GM12878 (cell line): ENCODE results near the gene DKKL1. TPM values are rescaled to one million over a fixed set of nuclear protein-coding genes. Genes with fewer than 3 reads are reported as not detected.
A peak's percentile ranks its signal among the peaks of the same experiment; 100 is the strongest.

Experiments used
- ATAC-seq: fragments of 200-7000 bp; cut with Tn5 transposase; 3 replicates; pipeline ENCODE4 v1.9.1; 2020; ENCODE audit warnings: mild to moderate bottlenecking, moderate library complexity
- BruUV-seq: library from RNA; stranded (reverse); fragments of 400-500 nt; replicated peaks from 2 replicates; lab custom pipeline; 2021; lab: Mats Ljungman, UMichigan
- CTCF ChIA-PET: fragments of 300-600 bp; sonication (Branson Sonifier 250); formaldehyde crosslinking; extraction: SDS; loops from one replicate; lab custom pipeline; 2021; ENCODE audit warnings: inconsistent platforms; lab: Yijun Ruan, JAX
- POLR2A ChIA-PET: fragments of 350-600 bp; formaldehyde crosslinking; extraction: SDS; loops from one replicate; lab custom pipeline; 2021; ENCODE audit warnings: inconsistent platforms; lab: Charles Lee
- RAD21 ChIA-PET: fragments of 300-600 bp; sonication (Branson Sonifier 250); formaldehyde crosslinking; loops from one replicate; lab custom pipeline; 2023; ENCODE audit warnings: antibody characterized with exemption; ENCODE audit not compliant: unreplicated experiment; lab: Charles Lee
- SMC1A ChIA-PET: fragments of 300-600 bp; sonication (Branson Sonifier 250); formaldehyde crosslinking; loops from one replicate; lab custom pipeline; 2023; ENCODE audit not compliant: unreplicated experiment, uncharacterized antibody; lab: Charles Lee
- DNase-seq: peaks from one replicate; pipeline ENCODE4 v3.0.0-alpha.2; 2011; ENCODE audit warnings: low read depth, low spot score
- FAIRE-seq: peaks from 3 replicates; lab custom pipeline; 2011; peaks lifted over from hg19 to GRCh38; lab: Jason Lieb, UNC
- H2AFZ ChIP-seq: 2 replicates; pipeline ENCODE4 v1.6.0; 2011; ENCODE audit warnings: low read depth, low read length, control low read depth; ENCODE audit not compliant: control insufficient read depth
- H3K27ac ChIP-seq: 2 replicates; pipeline ENCODE4 v1.5.1; 2011; ENCODE audit warnings: control low read depth; ENCODE audit not compliant: control insufficient read depth, insufficient read depth
- H3K27me3 ChIP-seq, 2 experiments: replicated peaks in 1 of 2; 2 replicates each; pipeline versions ENCODE4 v1.6.0 to v1.6.1; 2011; ENCODE audit warnings: low read length in 1 of 2; ENCODE audit not compliant: control insufficient read depth in 2 of 2, insufficient read depth in 2 of 2
- H3K36me3 ChIP-seq, 2 experiments: 2 replicates each; pipeline ENCODE4 v1.5.1; 2011; ENCODE audit warnings: low read length in 1 of 2; ENCODE audit not compliant: control insufficient read depth in 2 of 2, insufficient read depth in 2 of 2
- H3K4me1 ChIP-seq: 2 replicates; pipeline ENCODE4 v1.6.1; 2011; ENCODE audit warnings: mild to moderate bottlenecking, low read length, moderate library complexity, mixed read lengths; ENCODE audit not compliant: control insufficient read depth, insufficient read depth
- H3K4me2 ChIP-seq: 2 replicates; pipeline ENCODE4 v1.6.0; 2011; ENCODE audit warnings: control low read depth; ENCODE audit not compliant: control insufficient read depth, insufficient read depth
- H3K4me3 ChIP-seq: fragments of 200-600 bp; sonication (generic); 2 replicates; pipeline ENCODE4 v1.5.1; 2016
- H3K79me2 ChIP-seq: 2 replicates; pipeline ENCODE4 v1.6.0; 2011; ENCODE audit warnings: low read length; ENCODE audit not compliant: control insufficient read depth, insufficient read depth
- H3K9ac ChIP-seq: 2 replicates; pipeline ENCODE4 v1.8.0; 2011; ENCODE audit warnings: low read length, control low read depth, mixed read lengths; ENCODE audit not compliant: control insufficient read depth, insufficient read depth
- H3K9me3 ChIP-seq: replicated peaks from 3 replicates; pipeline ENCODE4 v1.5.1; 2011; ENCODE audit warnings: mild to moderate bottlenecking, low read length; ENCODE audit not compliant: control insufficient read depth, insufficient read depth
- H4K20me1 ChIP-seq: 2 replicates; pipeline ENCODE4 v1.6.0; 2011; ENCODE audit not compliant: control insufficient read depth, insufficient read depth
- ATF7 ChIP-seq: fragments of 450-650 bp; IDR thresholded peaks from 2 replicates; pipeline ENCODE4 v1.6.1; 2016; ENCODE audit warnings: low read depth, mild to moderate bottlenecking
- CHD4 ChIP-seq: fragments of 200-600 bp; sonication (generic); IDR thresholded peaks from 2 replicates; pipeline ENCODE4 v1.6.1; 2016; ENCODE audit warnings: mild to moderate bottlenecking
- EED ChIP-seq: sonication (generic); IDR thresholded peaks from 2 replicates; pipeline ENCODE4 v1.6.1; 2016; ENCODE audit warnings: antibody characterized with exemption, low read depth
- EZH2 ChIP-seq: IDR thresholded peaks from 2 replicates; pipeline ENCODE4 v1.6.1; 2012; ENCODE audit warnings: low read depth, mild to moderate bottlenecking, control low read depth, inconsistent platforms, low read length, borderline replicate concordance; ENCODE audit not compliant: control insufficient read depth
- JUND ChIP-seq: IDR thresholded peaks from 2 replicates; pipeline ENCODE4 v1.6.1; 2012; ENCODE audit warnings: low read depth, mild to moderate bottlenecking, low read length, improper control_type of control experiment, moderate library complexity
- KDM1A ChIP-seq: fragments of 200-600 bp; sonication (generic); IDR thresholded peaks from 2 replicates; pipeline ENCODE4 v1.6.1; 2016; ENCODE audit warnings: borderline replicate concordance
- MEF2B ChIP-seq: fragments of 450-650 bp; IDR thresholded peaks from 2 replicates; pipeline ENCODE4 v1.6.1; 2018; ENCODE audit warnings: mild to moderate bottlenecking, moderate library complexity; ENCODE audit not compliant: partially characterized antibody, poor library complexity, severe bottlenecking
- NBN ChIP-seq: fragments of 450-650 bp; IDR thresholded peaks from 2 replicates; pipeline ENCODE4 v1.6.1; 2016
- NR2C2 ChIP-seq: IDR thresholded peaks from 2 replicates; pipeline ENCODE4 v1.6.1; 2011; ENCODE audit warnings: borderline replicate concordance, low read depth; ENCODE audit not compliant: control insufficient read depth, insufficient read length
- POU2F2 ChIP-seq: IDR thresholded peaks from 3 replicates; pipeline ENCODE4 v1.6.1; 2011; ENCODE audit warnings: low read depth, mild to moderate bottlenecking, low read length, borderline replicate concordance
- RAD21 ChIP-seq: IDR thresholded peaks from 2 replicates; pipeline ENCODE4 v1.6.1; 2011; ENCODE audit warnings: mild to moderate bottlenecking, low read depth, low read length, moderate library complexity; ENCODE audit not compliant: insufficient read depth
- SIN3A ChIP-seq: IDR thresholded peaks from 2 replicates; pipeline ENCODE4 v1.6.1; 2012; ENCODE audit warnings: low read depth, low read length, improper control_type of control experiment
- SIX5 ChIP-seq: IDR thresholded peaks from 2 replicates; pipeline ENCODE4 v1.6.1; 2011; ENCODE audit warnings: mild to moderate bottlenecking, low read depth, low read length, moderate library complexity; ENCODE audit not compliant: severe bottlenecking
- SMAD1 ChIP-seq: fragments of 450-650 bp; IDR thresholded peaks from 2 replicates; pipeline ENCODE4 v1.6.1; 2018; ENCODE audit warnings: mild to moderate bottlenecking, low read depth; ENCODE audit not compliant: partially characterized antibody
- TCF12 ChIP-seq: IDR thresholded peaks from 2 replicates; pipeline ENCODE4 v1.6.1; 2011; ENCODE audit warnings: low read depth, mild to moderate bottlenecking, low read length
- ZNF217 ChIP-seq: fragments of 450-650 bp; IDR thresholded peaks from 2 replicates; pipeline ENCODE4 v1.6.1; 2017; ENCODE audit warnings: antibody characterized with exemption, mild to moderate bottlenecking
- WGBS: methylation state at CpG from one replicate; pipeline ENCODE4 v1.1.6; 2016; ENCODE audit warnings: low lambda C conversion rate; ENCODE audit not compliant: insufficient replicate concordance, insufficient coverage; ENCODE audit errors: missing lambda C conversion rate; 5-methylcytosine and 5-hydroxymethylcytosine counted together
- in situ Hi-C: fragments of 300-500 bp; cut with MboI; formaldehyde crosslinking; loops from 9 replicates; pipeline ENCODE4 v1.14.3; 2018; ENCODE audit warnings: mixed read lengths
- intact Hi-C: fragments of 100-400 bp; cut with micrococcal nuclease; formaldehyde crosslinking; loops from one replicate; pipeline ENCODE4 v1.14.2; 2022; ENCODE audit not compliant: unreplicated experiment
- polyA plus RNA-seq, 11 experiments: library from polyadenylated mRNA; depleted of rRNA in 4 of 11; unstranded in 6 of 11; stranded (reverse) in 5 of 11; fragments of >200 nt; fragmentation: Nextera tagmentation in 4 of 11; fragmentation: Illumina TruSeq in 1 of 11; extraction: Ambion mirVana in 4 of 11; extraction: Trizol in 1 of 11; gene quantifications; 1 replicate in 1 of 11; 2 replicates in 10 of 11; pipeline versions ENCODE4 v1.2.1 to v1.2.3, GENCODE V29; 2011 to 2016; ENCODE audit warnings: inconsistent platforms in 2 of 11, missing spikeins in 2 of 11, low read depth in 1 of 11
- total RNA-seq, 4 experiments: library from RNA; depleted of rRNA in 3 of 4; stranded (reverse); fragments of >200 nt in 3 of 4; fragmentation: Illumina TruSeq in 1 of 4; extraction: Trizol in 1 of 4; gene quantifications; 2 replicates each; pipeline versions ENCODE4 v1.2.1 to v1.2.3, GENCODE V29; 2013 to 2021
- TF ChIP-seq, protein P1 (sequence below): IDR thresholded peaks from 2 replicates; pipeline ENCODE4 v1.6.1; 2011; ENCODE audit warnings: low read depth, low read length, improper control_type of control experiment, borderline replicate concordance

Gene DKKL1
- total and polyA plus RNA-seq, 10 of the 15 experiments (the other 5 are each of a cell fraction or from before 2014, with no cell fraction given): not detected

DNA sequence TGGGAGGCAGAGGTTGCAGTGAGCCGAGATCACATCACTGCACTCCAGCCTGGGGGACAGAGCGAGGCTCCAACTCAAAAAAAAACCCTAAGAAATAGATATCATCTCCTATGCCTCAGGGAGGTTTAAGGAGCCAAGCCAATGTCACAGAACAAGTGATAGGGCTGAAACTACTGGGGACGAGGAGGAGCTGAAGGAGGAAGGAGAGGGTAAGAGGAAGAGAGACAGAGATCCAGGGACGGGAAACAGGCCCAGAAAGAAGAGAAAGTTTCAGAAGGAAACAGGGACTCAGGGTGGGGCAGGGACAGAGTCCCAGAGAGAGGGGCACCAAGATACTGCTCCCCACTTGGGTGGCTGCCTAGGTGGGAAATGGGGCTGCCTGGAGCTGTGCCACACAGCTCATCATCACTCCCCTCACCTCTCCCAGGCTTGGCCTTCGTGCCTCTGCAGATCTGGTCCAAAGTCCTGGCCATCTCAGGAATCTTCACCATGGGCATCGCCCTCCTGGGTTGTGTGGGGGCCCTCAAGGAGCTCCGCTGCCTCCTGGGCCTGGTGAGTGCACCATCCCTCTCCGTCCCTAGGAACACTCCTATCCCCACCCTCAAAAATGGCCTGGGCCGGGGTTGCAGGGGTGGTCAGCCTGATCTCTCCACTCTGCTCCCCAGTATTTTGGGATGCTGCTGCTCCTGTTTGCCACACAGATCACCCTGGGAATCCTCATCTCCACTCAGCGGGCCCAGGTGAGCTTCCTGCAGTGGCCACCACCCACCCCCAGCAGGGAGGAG, 27.0 kb upstream of the DKKL1 start (continued):
- no peak for TF ChIP-seq JUND
- TF ChIP-seq, protein P1, sequence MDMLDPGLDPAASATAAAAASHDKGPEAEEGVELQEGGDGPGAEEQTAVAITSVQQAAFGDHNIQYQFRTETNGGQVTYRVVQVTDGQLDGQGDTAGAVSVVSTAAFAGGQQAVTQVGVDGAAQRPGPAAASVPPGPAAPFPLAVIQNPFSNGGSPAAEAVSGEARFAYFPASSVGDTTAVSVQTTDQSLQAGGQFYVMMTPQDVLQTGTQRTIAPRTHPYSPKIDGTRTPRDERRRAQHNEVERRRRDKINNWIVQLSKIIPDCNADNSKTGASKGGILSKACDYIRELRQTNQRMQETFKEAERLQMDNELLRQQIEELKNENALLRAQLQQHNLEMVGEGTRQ: no peak
- no peak for TF ChIP-seq EZH2
- TF ChIP-seq, all 136 proteins: peak for 0

DNA sequence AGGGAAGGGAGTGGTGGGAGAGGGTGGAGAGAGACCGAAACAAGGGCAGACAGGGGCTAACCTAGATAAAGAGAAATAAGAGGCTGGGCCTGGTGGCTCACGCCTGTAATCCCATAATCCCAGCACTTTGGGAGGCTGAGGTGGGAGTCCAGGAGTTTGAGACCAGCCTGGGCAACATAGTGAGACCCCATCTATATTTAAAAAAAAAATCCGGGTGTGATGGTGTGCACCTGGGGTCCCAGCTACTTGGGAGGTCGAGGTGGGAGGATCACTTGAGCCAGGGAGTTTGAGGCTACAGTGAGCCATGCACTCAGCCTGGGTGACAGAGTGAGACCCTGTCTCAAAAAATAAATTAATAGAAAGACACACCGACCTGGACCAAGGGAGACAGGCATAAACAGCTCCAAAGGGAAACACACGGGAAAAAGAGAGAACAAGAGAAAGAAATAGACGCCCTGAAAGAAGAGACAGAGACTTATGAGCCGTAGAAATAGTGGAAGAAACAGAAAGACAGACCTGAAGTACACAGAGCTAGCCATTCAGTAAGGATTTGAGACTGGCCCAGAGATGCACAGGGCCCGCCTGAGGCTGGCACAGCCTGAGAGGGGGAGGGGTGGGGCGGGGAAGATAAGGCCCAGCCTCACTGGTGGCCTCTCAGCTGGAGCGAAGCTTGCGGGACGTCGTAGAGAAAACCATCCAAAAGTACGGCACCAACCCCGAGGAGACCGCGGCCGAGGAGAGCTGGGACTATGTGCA, 26.2 kb upstream of the DKKL1 start:
- Histone ChIP-seq H3K27me3 (no peaks in the 10 kb centered on the region), H4K20me1 (no peaks in the 10 kb centered on the region), H3K79me2 (peaks cover 43% of the 10 kb centered on the region), H3K4me2 (peak overlapping the region; percentile 99), H3K9ac (no peak overlapping the region; the same call in 1 of the 2 replicates), H3K36me3 (peaks cover 0 to 3% of the 10 kb centered on the region in 2 experiments; a peak in 1 of 4 replicates), H3K4me3 (peak overlapping the region; percentile 86), H3K4me1 (peaks cover 50% of the 10 kb centered on the region), H2AFZ (no peak overlapping the region), H3K27ac (0 out of 2 replicates have a peak overlapping the region, but pooled peaks have one; percentile 98), H3K9me3 (no peaks in the 10 kb centered on the region)
- no TSS peak for BruUV-seq
- ChIA-PET POLR2A (interaction anchor here (0.6 to 3.5 kb wide), 4 partner anchors 11 to 344 kb away, joined by 3 to 24 read pairs (median 6); partner anchors contain the start of genes ALDH16A1, GYS1, PIH1D1 and RUVBL2), RAD21 (interaction anchor here (1.5 kb wide), 1 partner anchor 112 kb away, joined by 4 read pairs; no protein-coding TSS in a partner anchor), CTCF (interaction anchor here (0.6 to 2.6 kb wide), 5 partner anchors 9 to 134 kb away, joined by 4 to 15 read pairs (median 4); no protein-coding TSS in a partner anchor), SMC1A (interaction anchor here (0.9 to 1.4 kb wide), 2 partner anchors 22 to 151 kb away, joined by 3 read pairs; no protein-coding TSS in a partner anchor)
- DNase-seq: no peak
- WGBS: 91% methylated on average over 18 of the region's 19 CpGs
- no peak for ATAC-seq
- no peak for FAIRE-seq
- intact Hi-C loops (no loop called here), in situ Hi-C loops (no loop called here)
- TF ChIP-seq CHD4 (no peak), SIX5 (no peak), TCF12 (no peak), SIN3A (no peak), EED (no peak), NR2C2 (no peak), ATF7 (no peak), NBN (no peak), MEF2B (no peak), KDM1A (no peak), ZNF217 (no peak), RAD21 (no peak), SMAD1 (no peak), POU2F2 (no peak)
